HCT116 (cell line): Measurements from ENCODE around the gene THRB. TPM values are rescaled to one million over a fixed set of nuclear protein-coding genes. Genes with fewer than 3 reads are reported as not detected.

Source experiments
- ATAC-seq: fragments of 200-7000 bp; cut with Tn5 transposase; 2 replicates; pipeline ENCODE4 v1.9.1; 2020; ENCODE audit warnings: mild to moderate bottlenecking, moderate library complexity
- BruUV-seq: library from RNA; stranded (reverse); fragments of 400-500 nt; replicated peaks from 2 replicates; lab custom pipeline; 2021; lab: Mats Ljungman, UMichigan
- CTCF ChIA-PET: fragments of 300-600 bp; sonication (Branson Sonifier 250); formaldehyde crosslinking; loops from one replicate; lab custom pipeline; 2021; ENCODE audit warnings: antibody characterized with exemption; lab: Charles Lee
- POLR2A ChIA-PET: fragments of 300-600, 350-600 bp; sonication (Branson Sonifier 250); formaldehyde crosslinking; loops from one replicate; lab custom pipeline; 2021; ENCODE audit warnings: antibody characterized with exemption; lab: Charles Lee
- RAD21 ChIA-PET, 2 experiments: fragments of 300-600 bp; sonication (Branson Sonifier 250); formaldehyde crosslinking; loops; one replicate each; lab custom pipeline; 2023; ENCODE audit warnings: low total read pairs in 2 of 2; ENCODE audit not compliant: uncharacterized antibody in 2 of 2, unreplicated experiment in 2 of 2, low non-redundant PET in 1 of 2; lab: Charles Lee
- DNase-seq: peaks from one replicate; pipeline ENCODE4 v3.0.0-alpha.2; 2010; ENCODE audit warnings: low read depth, low spot score
- H2AFZ ChIP-seq: fragments of 200-600 bp; shearing (Covaris generic), sonication (generic); 2 replicates; pipeline ENCODE4 v1.6.1; 2017; ENCODE audit warnings: low read depth, mixed run types, mixed read lengths, antibody characterized with exemption, low read length; ENCODE audit not compliant: poor library complexity, severe bottlenecking
- H3K27ac ChIP-seq: 2 replicates; pipeline ENCODE4 v1.5.1; 2012; ENCODE audit warnings: low read depth, low read length
- H3K27me3 ChIP-seq: fragments of 200-600 bp; sonication (generic); 2 replicates; pipeline ENCODE4 v1.6.1; 2016; ENCODE audit warnings: mixed run types, low read length, mixed read lengths; ENCODE audit not compliant: insufficient read depth
- H3K36me3 ChIP-seq, 2 experiments: fragments of 200-500 bp in 1 of 2; fragments of 200-600 bp in 1 of 2; sonication (Bioruptor generic) in 1 of 2; sonication (generic) in 1 of 2; 2 replicates each; pipeline versions ENCODE4 v1.5.1 to v1.6.1; 2014 to 2016; ENCODE audit warnings: low read length in 2 of 2, inconsistent platforms in 1 of 2, mixed read lengths in 1 of 2, mixed run types in 1 of 2; ENCODE audit not compliant: insufficient read depth in 2 of 2, control insufficient read depth in 1 of 2
- H3K4me1 ChIP-seq, 2 experiments: fragments of 200-600 bp in 1 of 2; sonication (generic) in 1 of 2; 2 replicates each; pipeline versions ENCODE4 v1.5.1 to v1.6.1; 2012 to 2017; ENCODE audit warnings: low read length in 2 of 2, inconsistent platforms in 1 of 2, mild to moderate bottlenecking in 1 of 2, mixed read lengths in 1 of 2, mixed run types in 1 of 2, moderate library complexity in 1 of 2; ENCODE audit not compliant: insufficient read depth in 2 of 2, control insufficient read depth in 1 of 2
- H3K4me2 ChIP-seq: fragments of 200-600 bp; sonication (generic); 2 replicates; pipeline ENCODE4 v1.6.1; 2017; ENCODE audit warnings: mixed run types, low read length, mixed read lengths
- H3K4me3 ChIP-seq, 2 experiments: fragments of 200-600 bp in 1 of 2; sonication (generic) in 1 of 2; replicated peaks in 1 of 2; 2 replicates each; pipeline ENCODE4 v1.5.1; 2011 to 2016; ENCODE audit warnings: low read length in 2 of 2, control low read depth in 1 of 2, low read depth in 1 of 2, mild to moderate bottlenecking in 1 of 2, mixed read lengths in 1 of 2, mixed run types in 1 of 2
- H3K79me2 ChIP-seq: fragments of 200-600 bp; sonication (generic); 2 replicates; pipeline ENCODE4 v1.6.1; 2017; ENCODE audit warnings: mild to moderate bottlenecking, mixed run types, low read length, moderate library complexity, mixed read lengths; ENCODE audit not compliant: insufficient read depth
- H3K9ac ChIP-seq: fragments of 200-600 bp; sonication (generic); 2 replicates; pipeline ENCODE4 v1.6.1; 2016; ENCODE audit warnings: low read length, mixed read lengths
- H3K9me2 ChIP-seq: fragments of 200-600 bp; sonication (generic), shearing (Covaris generic); 2 replicates; pipeline ENCODE4 v1.6.1; 2017; ENCODE audit warnings: mixed run types, mild to moderate bottlenecking, moderate library complexity; ENCODE audit not compliant: insufficient read depth
- H3K9me3 ChIP-seq, 2 experiments: fragments of 200-500 bp in 1 of 2; fragments of 200-600 bp in 1 of 2; sonication (Bioruptor generic) in 1 of 2; sonication (generic) in 1 of 2; 2 replicates each; pipeline ENCODE4 v1.6.1; 2014 to 2017; ENCODE audit warnings: low read length in 2 of 2, mixed read lengths in 2 of 2, inconsistent platforms in 1 of 2, low read depth in 1 of 2, mild to moderate bottlenecking in 1 of 2, mixed run types in 1 of 2, moderate library complexity in 1 of 2; ENCODE audit not compliant: control insufficient read depth in 1 of 2, insufficient read depth in 1 of 2
- H4K20me1 ChIP-seq: fragments of 200-600 bp; sonication (generic), shearing (Covaris generic); 2 replicates; pipeline ENCODE4 v1.6.1; 2017; ENCODE audit warnings: mixed run types, mild to moderate bottlenecking, moderate library complexity; ENCODE audit not compliant: insufficient read depth
- ATF3 ChIP-seq: IDR thresholded peaks from 2 replicates; pipeline ENCODE4 v1.6.1; 2012
- CBX3 ChIP-seq: IDR thresholded peaks from 2 replicates; pipeline ENCODE4 v1.6.1; 2012; ENCODE audit warnings: low read depth
- CEBPB ChIP-seq: IDR thresholded peaks from 2 replicates; pipeline ENCODE4 v1.6.1; 2012; ENCODE audit warnings: low read depth
- CTCF ChIP-seq, 3 experiments: fragments of 200-600 bp in 1 of 3; sonication (generic) in 1 of 3; IDR thresholded peaks in 2 of 3; conservative IDR thresholded peaks in 1 of 3; 2 replicates each; pipeline ENCODE4 v1.5.1; 2012 to 2017; ENCODE audit warnings: low read depth in 2 of 3, low read length in 2 of 3, antibody characterized with exemption in 1 of 3, borderline replicate concordance in 1 of 3, control low read depth in 1 of 3, mild to moderate bottlenecking in 1 of 3, mixed read lengths in 1 of 3, mixed run types in 1 of 3, moderate library complexity in 1 of 3; ENCODE audit not compliant: insufficient read depth in 1 of 3
- EGR1 ChIP-seq: IDR thresholded peaks from 2 replicates; pipeline ENCODE4 v1.6.1; 2012; ENCODE audit warnings: low read depth
- EZH2 ChIP-seq: fragments of 200-600 bp; sonication (generic); IDR thresholded peaks from 2 replicates; pipeline ENCODE4 v1.6.1; 2017; ENCODE audit warnings: antibody characterized with exemption, mixed run types
- FOSL1 ChIP-seq: IDR thresholded peaks from 2 replicates; pipeline ENCODE4 v1.6.1; 2012; ENCODE audit warnings: low read depth
- MAX ChIP-seq: IDR thresholded peaks from 2 replicates; pipeline ENCODE4 v1.6.1; 2012
- POLR2A ChIP-seq: IDR thresholded peaks from 2 replicates; pipeline ENCODE4 v1.7.0; 2011; ENCODE audit warnings: borderline replicate concordance; ENCODE audit not compliant: insufficient read depth, insufficient read length; ENCODE audit errors: extremely low read depth
- POLR2AphosphoS5 ChIP-seq: IDR thresholded peaks from 2 replicates; pipeline ENCODE4 v1.6.1; 2011; ENCODE audit warnings: mild to moderate bottlenecking, low read depth, low read length, moderate library complexity
- RAD21 ChIP-seq: IDR thresholded peaks from 2 replicates; pipeline ENCODE4 v1.6.1; 2012; ENCODE audit warnings: low read depth, mild to moderate bottlenecking
- SIN3A ChIP-seq: IDR thresholded peaks from 2 replicates; pipeline ENCODE4 v1.6.1; 2012; ENCODE audit warnings: low read depth
- SP1 ChIP-seq: IDR thresholded peaks from 2 replicates; pipeline ENCODE4 v1.6.1; 2012; ENCODE audit warnings: low read depth
- SRF ChIP-seq: IDR thresholded peaks from 2 replicates; pipeline ENCODE4 v1.6.1; 2012; ENCODE audit warnings: low read depth
- TCF7L2 ChIP-seq: IDR thresholded peaks from 2 replicates; pipeline ENCODE4 v1.7.0; 2011; ENCODE audit warnings: borderline replicate concordance, inconsistent platforms; ENCODE audit not compliant: insufficient read depth, insufficient read length; ENCODE audit errors: extremely low read depth
- YY1 ChIP-seq: IDR thresholded peaks from 2 replicates; pipeline ENCODE4 v1.6.1; 2011; ENCODE audit warnings: low read length, low read depth, moderate library complexity, mild to moderate bottlenecking; ENCODE audit not compliant: insufficient replicate concordance; ENCODE audit errors: extremely low read depth
- ZBTB33 ChIP-seq: IDR thresholded peaks from 2 replicates; pipeline ENCODE4 v1.6.1; 2011; ENCODE audit warnings: mild to moderate bottlenecking, low read length, moderate library complexity; ENCODE audit not compliant: insufficient replicate concordance; ENCODE audit errors: extremely low read depth
- ZFX ChIP-seq: fragments of 450-650 bp; IDR thresholded peaks from 2 replicates; pipeline ENCODE4 v1.6.1; 2017
- ZNF274 ChIP-seq: fragments of 200-500 bp; sonication (Bioruptor generic); IDR thresholded peaks from 2 replicates; pipeline ENCODE4 v1.6.1; 2014; ENCODE audit warnings: mild to moderate bottlenecking, low read depth, low read length, inconsistent platforms
- intact Hi-C: fragments of 100-400 bp; cut with micrococcal nuclease; formaldehyde crosslinking; loops from 2 replicates; pipeline ENCODE4 v1.10.0; 2022
- total RNA-seq: library from RNA; stranded (reverse); gene quantifications from one replicate; pipeline ENCODE4 v1.2.1, GENCODE V29; 2021; ENCODE audit not compliant: unreplicated experiment

THRB gene
- total RNA-seq, 1 experiment from 2014 or later = 2.5 TPM

- RAD21 ChIA-PET = no interaction called here
- H3K27ac ChIP-seq = no peak overlapping the region
- no peak for TF ChIP-seq CEBPB
- TF ChIP-seq SIN3A = no peak
- no peak for TF ChIP-seq CBX3
- no peak for TF ChIP-seq CTCF (IDR thresholded peaks at IDR 0.05 in 2 of 3, conservative IDR thresholded peaks at IDR 0.05 in 1 of 3; ENCODE audit: borderline replicate concordance in 1 of 3, insufficient read depth in 1 of 3, low read depth in 2 of 3, low read length in 2 of 3)
- no peak for TF ChIP-seq MAX
- no peak for TF ChIP-seq POLR2A
- no peak for TF ChIP-seq RAD21
- TF ChIP-seq ATF3 = no peak
- no peak for TF ChIP-seq POLR2AphosphoS5
- no peak for TF ChIP-seq ZFX
- no peak for TF ChIP-seq ZBTB33
- TF ChIP-seq FOSL1 = no peak
- no peak for TF ChIP-seq EGR1
- TF ChIP-seq ZNF274 = no peak
- no peak for TF ChIP-seq SP1
- TF ChIP-seq SRF = no peak
- TF ChIP-seq TCF7L2 = no peak
- no peak for TF ChIP-seq YY1
- no peak for TF ChIP-seq EZH2
- no peaks in the 10 kb centered on the region for H3K36me3 ChIP-seq
- CTCF ChIA-PET = no interaction called here
- intact Hi-C loops = no loop called here
- ATAC-seq (no peak), DNase-seq (no peak)
- no peak overlapping the region for H3K4me3 ChIP-seq
- H3K4me1 ChIP-seq = peaks cover 0 to 5% of the 10 kb centered on the region in 2 experiments; a peak in 1 of 4 replicates
- no TSS peak for BruUV-seq
- no peaks in the 10 kb centered on the region for H3K79me2 ChIP-seq
- no peak overlapping the region for H2AFZ ChIP-seq
- POLR2A ChIA-PET = no interaction called here
- no peaks in the 10 kb centered on the region for H3K27me3 ChIP-seq
- no peaks in the 10 kb centered on the region for H3K9me2 ChIP-seq
- no peaks in the 10 kb centered on the region for H3K9me3 ChIP-seq
- H3K9ac ChIP-seq = no peak overlapping the region
- H4K20me1 ChIP-seq = no peaks in the 10 kb centered on the region
- H3K4me2 ChIP-seq = no peak overlapping the region
Measured at GRCh38 chr3:24479816-24480215, 14.8 kb downstream of the THRB start.
